Activated CD4-positive, alpha-beta T cell treated with anti-CD3 and anti-CD28 coated beads, Interleukin-2, amount 50 U/mL, for 1 hour (primary cell): ENCODE data around the gene YOD1.

Experiments
- DNase-seq: peaks from one replicate; pipeline ENCODE4 v3.0.0-alpha.2; 2020

The YOD1 gene

GRCh38 chr1:207051191-207051943 lies at the start of gene YOD1:
TSS of gene YOD1 (minus strand) at chr1:207051208. CDS start at chr1:207051030, 178 bp downstream.
- DNase-seq, result no peak

DNA sequence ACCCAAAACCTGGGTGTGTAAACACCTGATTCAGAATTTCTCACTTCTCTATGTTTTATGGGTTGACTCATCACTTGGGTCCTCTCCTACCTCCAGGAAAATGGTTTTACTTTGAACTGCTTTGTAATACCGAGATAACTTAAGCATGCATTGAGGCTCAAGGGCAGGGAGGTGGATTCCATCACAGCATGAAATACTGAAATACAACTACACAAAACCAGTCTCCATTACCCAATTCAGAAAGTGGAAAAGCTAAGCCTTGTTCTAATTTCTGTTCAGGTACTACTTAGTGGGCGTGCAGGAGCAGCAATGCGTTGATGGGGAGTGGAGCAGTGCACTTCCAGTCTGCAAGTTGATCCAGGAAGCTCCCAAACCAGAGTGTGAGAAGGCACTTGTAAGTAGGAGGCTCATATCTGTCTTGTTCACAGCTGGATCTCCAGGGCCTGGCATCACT lies 46.9 kb upstream of the YOD1 start:
- no peak for DNase-seq

DNA sequence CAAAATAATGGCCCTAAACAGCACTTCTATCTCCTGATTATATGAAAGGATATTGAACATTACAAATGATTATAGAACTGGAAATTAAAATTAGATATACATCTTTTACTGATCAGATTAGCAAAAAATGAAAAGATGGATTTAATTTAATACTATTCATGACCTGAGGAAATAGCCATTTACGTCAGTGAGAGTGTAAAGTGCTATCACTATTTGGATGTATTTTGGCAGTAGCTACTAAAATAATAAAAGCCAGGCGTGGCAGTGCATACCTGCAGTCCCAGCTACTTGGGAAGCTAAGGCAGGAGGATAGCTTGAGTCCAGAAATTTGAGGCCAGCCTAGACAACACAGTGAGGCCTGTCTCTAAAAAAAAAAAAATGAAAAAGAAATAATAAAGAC lies 42.9 kb upstream of the YOD1 start:
- DNase-seq, result no peak

DNA sequence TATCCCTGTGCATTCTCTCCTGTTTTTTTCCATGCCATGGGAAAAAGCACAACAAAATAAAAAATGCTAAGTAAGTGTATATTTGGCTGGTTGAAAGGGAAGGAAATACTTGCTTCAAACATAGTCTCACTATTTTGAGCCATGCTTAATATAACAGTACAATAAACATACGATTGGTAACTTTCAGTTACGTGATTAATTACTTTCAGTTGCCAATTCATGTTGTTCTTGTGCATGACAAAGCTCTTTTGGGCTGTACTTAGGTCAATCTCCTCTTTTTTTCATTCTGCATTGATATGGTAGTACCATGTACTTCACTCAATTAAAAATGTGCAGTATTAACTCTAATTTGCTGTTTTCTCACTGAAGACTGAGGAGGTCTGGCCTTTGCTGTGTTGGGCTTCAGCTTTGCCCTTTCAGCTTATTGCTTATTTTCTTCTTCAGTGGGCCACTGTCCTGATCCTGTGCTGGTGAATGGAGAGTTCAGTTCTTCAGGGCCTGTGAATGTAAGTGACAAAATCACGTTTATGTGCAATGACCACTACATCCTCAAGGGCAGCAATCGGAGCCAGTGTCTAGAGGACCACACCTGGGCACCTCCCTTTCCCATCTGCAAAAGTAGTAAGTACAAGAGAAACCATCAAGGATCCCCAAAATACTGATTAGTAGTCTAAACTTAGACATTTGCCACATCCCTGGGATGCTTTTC lies 40.3 kb upstream of the YOD1 start:
- DNase-seq, result no peak

DNA sequence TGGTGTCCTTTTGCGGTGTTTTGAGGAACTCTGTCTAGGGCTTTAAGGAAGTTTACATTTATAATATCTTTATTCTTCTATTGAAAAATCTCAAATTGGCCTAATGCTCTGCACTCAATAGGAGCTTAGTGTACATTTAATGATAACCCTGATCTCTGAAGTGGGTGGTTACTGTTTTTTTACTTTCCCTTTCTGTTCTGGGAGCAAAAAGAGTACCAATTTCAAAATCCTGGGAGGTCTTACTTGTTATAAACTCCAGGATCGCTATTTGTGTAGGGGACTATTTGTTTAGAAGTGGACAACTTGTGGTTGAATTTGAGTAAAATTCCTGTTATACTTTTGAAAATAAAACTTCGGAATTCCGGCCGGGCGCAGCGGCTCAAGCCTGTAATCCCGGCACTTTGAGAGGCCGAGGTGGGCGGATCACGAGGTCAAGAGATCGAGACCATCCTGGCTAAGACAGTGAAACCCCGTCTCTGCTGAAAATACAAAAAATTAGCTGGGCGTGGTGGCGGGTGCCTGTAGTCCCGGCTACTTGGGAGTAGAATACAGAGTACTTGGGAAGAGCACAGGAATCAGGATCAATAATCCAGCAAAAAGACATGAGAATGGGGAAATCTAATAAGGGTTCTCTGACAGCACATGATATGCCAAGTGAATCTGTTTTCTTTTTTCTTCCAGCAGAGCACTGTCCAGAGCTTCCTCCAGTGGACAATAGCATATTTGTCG lies 38.8 kb upstream of the YOD1 start:
- DNase-seq, result no peak

GRCh38 chr1:207088701-207089626 lies 38.0 kb upstream of the YOD1 start, which contains the start of gene C4BPB:
TSS of gene C4BPB (plus strand) at chr1:207088860. CDS start at chr1:207089532, 672 bp downstream.
- peak; percentile 5 for DNase-seq

DNA sequence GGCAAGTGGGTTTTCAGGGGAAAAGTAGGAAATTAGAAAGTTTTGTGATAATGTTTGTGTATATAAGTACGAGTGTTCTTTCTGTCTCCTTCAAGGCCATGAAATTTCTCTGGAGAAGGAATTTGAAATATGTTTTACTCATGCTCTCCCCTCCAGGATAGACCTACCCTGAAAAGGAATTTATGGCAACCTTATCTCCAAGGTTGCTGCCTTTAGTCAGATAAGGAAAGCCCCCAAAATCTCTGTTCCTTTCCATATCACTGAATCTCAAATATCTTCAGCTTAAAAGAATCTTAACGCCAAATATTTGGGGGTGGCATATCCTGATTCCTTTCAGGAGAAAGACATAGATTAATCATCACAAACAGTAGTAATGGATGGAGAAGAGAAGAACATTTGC lies 37.2 kb upstream of the YOD1 start:
- DNase-seq, result no peak

DNA sequence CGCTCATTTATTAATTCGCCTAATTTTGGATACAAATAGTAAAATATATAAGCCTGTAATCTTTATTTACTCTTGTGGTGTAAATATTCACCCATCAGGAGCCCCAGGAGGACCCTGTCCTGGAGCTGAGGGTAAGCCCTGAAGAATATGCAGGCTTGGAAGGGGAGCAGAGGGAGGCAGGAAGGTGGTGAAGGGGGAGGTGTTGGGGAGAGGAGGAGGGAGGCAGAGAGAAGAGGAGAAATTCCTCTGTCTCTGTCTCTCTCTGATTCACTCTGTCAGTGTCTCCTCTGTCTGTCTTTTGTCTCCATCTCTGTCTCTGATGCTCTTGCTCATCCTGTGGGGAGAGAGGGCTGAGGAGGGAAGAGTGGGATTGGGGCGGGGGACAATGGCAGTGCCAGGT lies 34.9 kb upstream of the YOD1 start:
- no peak for DNase-seq

DNA sequence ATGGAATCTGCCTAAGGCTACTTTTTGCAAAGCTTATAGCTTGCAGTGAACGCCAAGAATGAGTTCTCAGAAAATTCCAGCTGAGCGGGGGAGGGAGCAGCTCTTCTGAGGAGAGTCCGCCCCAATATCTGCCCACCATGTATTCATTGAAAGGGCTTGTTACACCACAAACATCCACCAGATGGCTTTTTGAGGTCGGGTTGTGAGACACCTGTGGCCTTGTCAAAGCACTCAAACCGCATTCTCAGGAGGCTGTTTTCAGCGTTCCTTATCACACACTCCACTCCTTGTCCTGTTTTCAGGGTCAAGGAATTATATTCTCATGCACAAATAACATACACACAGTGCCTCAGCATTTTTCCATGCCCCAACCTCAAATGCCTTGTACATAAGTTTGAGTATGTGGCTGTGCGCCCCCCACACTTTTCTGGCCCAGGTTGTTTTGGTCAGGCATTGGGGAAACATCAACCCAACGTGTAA lies 33.7 kb upstream of the YOD1 start:
- DNase-seq, result peak; percentile 38

DNA sequence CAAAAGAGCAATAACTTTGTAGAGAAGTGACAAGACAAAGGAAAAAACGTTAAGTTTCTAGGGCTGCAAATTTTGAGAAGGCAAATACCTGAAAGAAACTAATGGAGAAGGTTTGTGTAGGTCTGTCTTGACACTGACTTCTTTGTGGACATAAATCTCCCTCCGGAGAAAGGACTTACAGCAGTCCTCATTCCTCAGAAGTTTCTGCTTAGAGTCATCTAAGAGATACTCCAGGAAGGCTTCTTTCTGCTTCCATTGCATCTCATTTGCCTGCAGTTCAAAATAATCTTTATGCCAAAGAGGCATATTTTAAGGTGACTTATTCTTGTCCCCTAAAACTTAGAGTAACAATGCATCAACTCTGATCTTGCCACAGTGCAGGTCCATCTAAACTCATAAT lies 33.2 kb upstream of the YOD1 start:
- no peak for DNase-seq

DNA sequence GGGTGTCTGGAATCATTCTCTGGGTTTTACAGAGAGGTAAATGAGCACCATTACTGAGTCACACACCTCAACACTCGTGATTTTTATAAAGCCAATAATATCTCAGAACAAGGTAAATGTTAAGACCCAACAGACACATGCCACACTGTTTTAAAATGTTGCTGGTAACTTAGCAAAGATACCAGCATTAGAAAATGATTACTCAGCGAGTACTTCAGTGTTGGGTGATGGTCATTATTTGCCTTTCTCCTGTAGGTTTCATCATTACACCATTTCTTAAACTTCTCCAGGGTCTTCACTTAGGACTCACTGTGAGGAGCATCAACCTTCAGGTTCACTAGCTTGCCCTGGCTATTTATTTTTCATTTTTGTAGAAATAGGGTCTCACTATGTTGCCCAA lies 30.8 kb upstream of the YOD1 start:
- no peak for DNase-seq

GRCh38 chr1:207081088-207081487 lies 30.1 kb upstream of the YOD1 start:
- no peak for DNase-seq

GRCh38 chr1:207079706-207080241 lies 28.8 kb upstream of the YOD1 start:
- no peak for DNase-seq

- no peak for DNase-seq
These were observed 27.6 kb upstream of the YOD1 start for GRCh38 chr1:207078578-207079132.

DNA sequence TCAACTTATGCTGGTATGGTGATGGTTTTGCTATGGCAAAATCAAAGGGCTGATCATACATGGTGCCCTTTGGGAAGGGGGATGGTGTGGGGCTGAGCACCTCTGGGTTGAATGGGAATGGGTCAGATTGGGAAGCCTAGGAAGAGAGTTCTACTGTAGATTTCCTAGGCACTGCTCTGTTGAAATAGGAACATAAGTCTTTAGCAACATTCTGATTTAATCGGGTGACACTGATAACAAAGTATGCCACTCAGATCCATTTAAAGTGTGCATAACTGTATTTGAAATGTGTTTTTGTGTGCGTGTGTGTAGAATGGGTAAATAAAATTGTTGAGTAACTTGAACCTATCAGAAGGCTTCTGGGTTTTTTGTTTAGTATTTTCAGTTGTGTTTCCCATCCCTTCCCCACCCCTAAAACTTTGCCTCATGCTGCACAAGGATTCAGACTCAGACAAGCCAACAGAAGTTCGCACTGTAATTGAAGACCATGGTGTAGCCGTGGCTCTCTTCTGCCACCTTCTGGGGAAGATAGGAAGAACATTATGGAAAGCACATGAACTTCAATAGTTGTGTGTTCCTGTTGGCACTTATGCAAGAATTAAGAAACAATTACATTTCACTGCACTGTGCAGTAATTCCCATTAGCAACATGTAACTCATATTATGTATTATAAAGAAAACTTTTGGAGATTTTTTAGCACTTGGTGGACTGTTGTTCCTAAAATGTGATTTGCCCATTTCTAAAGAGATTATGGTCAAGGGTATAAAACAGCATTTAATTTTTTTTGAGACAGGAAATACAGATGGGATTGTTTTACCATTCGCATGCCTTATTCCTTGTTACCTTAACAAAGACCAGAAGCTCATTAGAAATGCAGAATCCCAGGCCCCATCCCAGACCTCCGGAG lies 26.7 kb upstream of the YOD1 start:
- DNase-seq, result peak; percentile 57

GRCh38 chr1:207077012-207077411 lies 26.0 kb upstream of the YOD1 start:
- DNase-seq, result no peak

- no peak for DNase-seq
These were observed 25.4 kb upstream of the YOD1 start for GRCh38 chr1:207076181-207076955.

DNA sequence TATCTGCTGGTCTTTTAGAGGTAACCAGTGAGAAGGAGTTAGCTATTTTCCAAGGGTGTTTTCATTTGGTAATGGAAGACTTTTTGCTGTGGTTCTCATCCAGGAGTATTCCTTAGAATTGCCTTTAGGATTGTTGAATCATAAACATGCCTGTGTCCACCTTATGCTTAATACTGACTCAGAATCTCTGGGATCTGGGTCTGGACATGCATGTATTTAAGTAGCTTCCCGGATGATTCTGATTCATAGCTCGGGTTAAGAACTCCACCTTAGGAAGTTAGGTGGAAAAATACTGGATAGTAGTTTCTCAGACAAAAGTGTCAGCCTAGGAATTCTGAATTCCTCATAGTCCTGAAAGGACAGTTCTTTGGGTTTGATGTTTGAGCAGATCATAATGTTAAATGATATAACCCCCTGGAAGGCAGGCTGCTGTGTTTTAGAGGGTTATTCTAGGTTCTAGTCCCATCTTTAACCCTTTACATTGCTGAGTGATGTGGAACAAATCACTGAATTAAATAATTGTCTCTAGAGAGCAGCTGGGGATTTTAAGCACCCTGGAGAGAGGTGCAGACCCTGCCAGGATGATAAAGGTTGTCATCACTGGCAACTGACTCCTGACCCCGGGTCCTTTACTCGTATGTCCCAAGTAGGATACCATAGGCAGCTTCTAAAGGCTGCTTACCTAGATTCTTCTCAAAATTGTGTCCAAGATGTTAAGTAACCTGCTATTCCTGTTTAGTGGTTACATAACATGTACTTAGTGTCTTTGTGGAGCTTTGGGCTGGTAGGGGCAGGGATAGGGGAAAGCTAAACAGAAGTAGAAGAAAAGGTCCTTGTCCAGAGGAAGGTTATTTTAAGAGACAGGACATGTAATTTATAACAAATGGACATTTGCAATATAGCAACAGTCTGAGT lies 23.2 kb upstream of the YOD1 start:
- DNase-seq, result no peak

- DNase-seq, result no peak
These were observed 21.2 kb upstream of the YOD1 start for GRCh38 chr1:207072233-207072632.
